Activated B cell treated with CpG ODN at 0.5 μM for 24 hours (primary cell): ENCODE measurements around the gene C6orf52. TPM values are rescaled to one million over a fixed set of nuclear protein-coding genes. Genes with fewer than 3 reads are reported as not detected.

Experiments used
- ATAC-seq: fragments of 200-7000 bp; cut with Tn5 transposase; one replicate; pipeline ENCODE4 v1.10.0; 2021; ENCODE audit warnings: low read depth, mild to moderate bottlenecking, moderate library complexity
- CTCF ChIA-PET: fragments of 350-600 bp; sonication (Branson Sonifier 250); formaldehyde crosslinking; loops from one replicate; lab custom pipeline; 2021; ENCODE audit warnings: antibody characterized with exemption; lab: Charles Lee
- POLR2A ChIA-PET: fragments of 350-600 bp; sonication (Branson Sonifier 250); formaldehyde crosslinking; loops from one replicate; lab custom pipeline; 2021; ENCODE audit warnings: antibody characterized with exemption; lab: Charles Lee
- DNase-seq: peaks from one replicate; pipeline ENCODE4 v3.0.0; 2022
- H3K27ac Mint-ChIP-seq: one replicate; pipeline ENCODE4 v1.8.0; 2020; ENCODE audit warnings: mixed read lengths
- H3K27me3 Mint-ChIP-seq: one replicate; pipeline ENCODE4 v1.8.0; 2021; ENCODE audit warnings: mixed read lengths
- H3K36me3 Mint-ChIP-seq: one replicate; pipeline ENCODE4 v1.8.0; 2021; ENCODE audit warnings: low read depth, mixed read lengths
- H3K4me1 Mint-ChIP-seq: one replicate; pipeline ENCODE4 v1.8.0; 2021; ENCODE audit warnings: mixed read lengths
- H3K4me3 Mint-ChIP-seq: one replicate; pipeline ENCODE4 v1.8.0; 2020; ENCODE audit warnings: mild to moderate bottlenecking, mixed read lengths
- H3K9me3 Mint-ChIP-seq: one replicate; pipeline ENCODE4 v1.8.0; 2020; ENCODE audit warnings: mixed read lengths
- intact Hi-C: fragments of 100-400 bp; cut with micrococcal nuclease; formaldehyde crosslinking; loops from one replicate; pipeline ENCODE4 v1.15.1; 2024
- total RNA-seq: library from RNA; stranded (reverse); gene quantifications from 2 replicates; pipeline ENCODE4 v1.2.3, GENCODE V29; 2022
- TF ChIP-seq, protein P1 (sequence below): fragments of 200-600 bp; IDR thresholded peaks from one replicate; pipeline ENCODE4 v1.8.0; 2022; ENCODE audit warnings: antibody characterized with exemption, mild to moderate bottlenecking

The C6orf52 gene
- total RNA-seq, 1 donor from 2014 or later = 1.0 TPM

GRCh38 chr6:10655508-10656055, 38.8 kb downstream of the C6orf52 start:
- TF ChIP-seq, protein P1, sequence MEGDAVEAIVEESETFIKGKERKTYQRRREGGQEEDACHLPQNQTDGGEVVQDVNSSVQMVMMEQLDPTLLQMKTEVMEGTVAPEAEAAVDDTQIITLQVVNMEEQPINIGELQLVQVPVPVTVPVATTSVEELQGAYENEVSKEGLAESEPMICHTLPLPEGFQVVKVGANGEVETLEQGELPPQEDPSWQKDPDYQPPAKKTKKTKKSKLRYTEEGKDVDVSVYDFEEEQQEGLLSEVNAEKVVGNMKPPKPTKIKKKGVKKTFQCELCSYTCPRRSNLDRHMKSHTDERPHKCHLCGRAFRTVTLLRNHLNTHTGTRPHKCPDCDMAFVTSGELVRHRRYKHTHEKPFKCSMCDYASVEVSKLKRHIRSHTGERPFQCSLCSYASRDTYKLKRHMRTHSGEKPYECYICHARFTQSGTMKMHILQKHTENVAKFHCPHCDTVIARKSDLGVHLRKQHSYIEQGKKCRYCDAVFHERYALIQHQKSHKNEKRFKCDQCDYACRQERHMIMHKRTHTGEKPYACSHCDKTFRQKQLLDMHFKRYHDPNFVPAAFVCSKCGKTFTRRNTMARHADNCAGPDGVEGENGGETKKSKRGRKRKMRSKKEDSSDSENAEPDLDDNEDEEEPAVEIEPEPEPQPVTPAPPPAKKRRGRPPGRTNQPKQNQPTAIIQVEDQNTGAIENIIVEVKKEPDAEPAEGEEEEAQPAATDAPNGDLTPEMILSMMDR = no peak
- H3K36me3 Mint-ChIP-seq = no peaks in the 10 kb centered on the region
- no peak overlapping the region for H3K27ac Mint-ChIP-seq
- ATAC-seq = no peak
- peaks cover 10% of the 10 kb centered on the region for H3K4me1 Mint-ChIP-seq
- ChIA-PET POLR2A (no interaction called here), CTCF (no interaction called here)
- DNase-seq = no peak
- no peaks in the 10 kb centered on the region for H3K9me3 Mint-ChIP-seq
- H3K4me3 Mint-ChIP-seq = peak overlapping the region; percentile 17
- intact Hi-C loops = no loop called here
- peaks cover 24% of the 10 kb centered on the region for H3K27me3 Mint-ChIP-seq

DNA sequence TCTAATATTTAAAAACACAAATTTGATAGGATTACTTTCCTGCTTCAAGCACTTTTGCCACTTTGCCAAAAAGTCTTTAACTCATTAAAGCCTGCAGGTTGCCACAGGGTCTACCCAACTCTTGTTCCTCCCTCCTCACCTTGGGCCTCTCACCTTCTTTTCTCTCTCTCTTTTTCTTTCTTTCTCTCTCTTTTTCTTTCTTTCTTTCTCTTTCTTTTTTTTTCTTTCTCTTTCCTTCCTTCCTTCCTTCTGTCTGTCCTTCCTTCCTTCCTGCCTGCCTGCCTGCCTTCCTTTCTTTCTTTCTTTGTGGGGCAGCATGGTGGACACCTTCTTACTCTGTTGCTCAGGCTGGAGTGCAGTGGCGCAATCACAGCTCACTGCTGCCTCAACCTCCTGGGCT, 50.2 kb downstream of the C6orf52 start:
- peaks cover 28% of the 10 kb centered on the region for H3K4me1 Mint-ChIP-seq
- ATAC-seq (no peak), DNase-seq (no peak)
- no peak overlapping the region for H3K4me3 Mint-ChIP-seq
- no peaks in the 10 kb centered on the region for H3K36me3 Mint-ChIP-seq
- intact Hi-C loops = no loop called here
- no peak overlapping the region for H3K27ac Mint-ChIP-seq
- no peaks in the 10 kb centered on the region for H3K27me3 Mint-ChIP-seq
- CTCF ChIA-PET = interaction anchor here (1.0 kb wide), 1 partner anchor 133 kb away, joined by 3 read pairs; no protein-coding TSS in a partner anchor
- POLR2A ChIA-PET = interaction anchor here (1.2 kb wide), 1 partner anchor 15 kb away, joined by 3 read pairs; no protein-coding TSS in a partner anchor
- TF ChIP-seq, protein P1 = no peak
- H3K9me3 Mint-ChIP-seq = no peaks in the 10 kb centered on the region

DNA sequence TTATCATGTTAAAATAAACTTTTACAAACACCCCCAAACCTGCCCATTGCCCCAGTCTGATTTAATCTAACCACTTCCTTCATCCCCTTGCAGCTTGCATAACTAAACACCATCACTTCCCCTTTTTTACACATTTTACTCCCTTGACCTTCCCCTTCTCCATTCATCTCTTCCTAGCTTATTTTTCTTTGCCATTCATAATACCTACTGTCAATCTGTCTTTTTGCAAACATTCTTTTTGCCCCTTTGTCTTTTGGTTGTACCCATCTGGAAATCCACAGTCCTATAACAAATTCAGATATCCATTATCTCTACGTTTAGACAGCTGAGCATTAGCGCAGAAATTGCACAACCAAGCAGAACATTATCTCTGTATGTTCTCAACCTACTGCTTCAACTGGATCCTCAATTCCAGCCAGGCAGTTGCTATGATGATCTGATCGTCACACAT, 51.2 kb downstream of the C6orf52 start:
- ChIA-PET POLR2A (interaction anchor here (0.8 to 1.2 kb wide), 2 partner anchors 16 to 120 kb away, joined by 3 to 4 read pairs; no protein-coding TSS in a partner anchor), CTCF (interaction anchor here (0.6 to 1.0 kb wide), 2 partner anchors 52 to 132 kb away, joined by 3 read pairs; partner anchors contain the start of gene PAK1IP1)
- no peaks in the 10 kb centered on the region for H3K9me3 Mint-ChIP-seq
- no peaks in the 10 kb centered on the region for H3K36me3 Mint-ChIP-seq
- peak overlapping the region; percentile 55 for H3K4me3 Mint-ChIP-seq
- peak; percentile 91 for ATAC-seq
- TF ChIP-seq, protein P1 = no peak
- DNase-seq = no peak
- intact Hi-C loops = loop anchor here (2.0 kb wide), 2 partner anchors 52 to 108 kb away; partner anchors contain the start of genes C6orf52 and PAK1IP1
- no peaks in the 10 kb centered on the region for H3K27me3 Mint-ChIP-seq
- peaks cover 28% of the 10 kb centered on the region for H3K4me1 Mint-ChIP-seq
- peak overlapping the region; percentile 15 for H3K27ac Mint-ChIP-seq

DNA sequence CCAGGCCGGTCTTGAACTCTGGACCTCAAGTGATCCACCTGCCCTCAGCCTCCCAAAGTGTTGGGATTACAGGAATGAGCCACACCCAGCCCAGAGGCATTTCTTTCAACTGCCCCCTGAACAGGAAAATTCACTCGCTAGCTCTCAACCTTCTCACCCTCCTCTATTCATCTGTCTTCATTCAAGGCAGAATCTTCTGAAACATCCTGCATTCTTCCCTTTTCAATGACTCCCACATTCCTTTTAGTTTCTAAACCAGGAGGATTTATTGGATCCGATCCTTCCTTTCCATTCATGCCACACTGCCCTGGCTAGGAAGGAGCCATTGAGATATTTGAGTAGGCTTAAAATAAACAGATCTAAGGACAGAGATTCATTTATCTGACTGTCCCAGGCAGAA, 52.9 kb downstream of the C6orf52 start:
- ATAC-seq (no peak), DNase-seq (no peak)
- TF ChIP-seq, protein P1 = no peak
- H3K27me3 Mint-ChIP-seq = no peaks in the 10 kb centered on the region
- H3K27ac Mint-ChIP-seq = no peak overlapping the region
- POLR2A ChIA-PET = no interaction called here
- no peaks in the 10 kb centered on the region for H3K36me3 Mint-ChIP-seq
- intact Hi-C loops = no loop called here
- H3K4me1 Mint-ChIP-seq = peaks cover 35% of the 10 kb centered on the region
- H3K4me3 Mint-ChIP-seq = no peak overlapping the region
- H3K9me3 Mint-ChIP-seq = no peaks in the 10 kb centered on the region
- CTCF ChIA-PET = no interaction called here

DNA sequence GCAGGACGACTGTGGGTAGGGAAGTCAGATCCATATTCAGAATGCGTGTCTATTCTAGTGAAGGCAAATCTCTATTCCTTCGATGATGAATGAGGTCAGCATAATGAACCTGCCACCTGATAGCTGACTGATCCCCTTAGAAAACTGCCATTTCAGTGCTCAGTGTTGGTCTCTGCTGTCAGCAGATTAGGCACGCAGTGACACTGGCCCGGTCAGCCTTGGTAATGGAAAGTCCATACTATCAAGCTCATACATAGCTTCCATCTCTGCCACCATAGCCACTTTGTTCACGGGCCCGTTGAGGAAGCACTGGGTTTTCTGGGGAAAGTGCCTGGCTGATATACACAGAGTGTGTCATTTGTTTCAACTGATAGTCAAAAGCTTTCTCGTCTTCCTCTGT, 54.0 kb downstream of the C6orf52 start:
- H3K9me3 Mint-ChIP-seq = no peaks in the 10 kb centered on the region
- ATAC-seq (no peak), DNase-seq (no peak)
- no peak overlapping the region for H3K27ac Mint-ChIP-seq
- TF ChIP-seq, protein P1 = no peak
- ChIA-PET POLR2A (no interaction called here), CTCF (no interaction called here)
- intact Hi-C loops = no loop called here
- no peaks in the 10 kb centered on the region for H3K36me3 Mint-ChIP-seq
- no peak overlapping the region for H3K4me3 Mint-ChIP-seq
- no peaks in the 10 kb centered on the region for H3K27me3 Mint-ChIP-seq
- peaks cover 34% of the 10 kb centered on the region for H3K4me1 Mint-ChIP-seq
